Inflammatory macrophage (primary cell): ENCODE results near the gene CCDC51.
A peak's percentile ranks its signal among the peaks of the same experiment; 100 is the strongest.
"Not testable (repeated sequence)": the region's sequence is repeated elsewhere in the genome, so short reads cannot be mapped to it uniquely, and the experiment has no call there.

Experiments
- DNase-seq, 2 donors: peaks; one replicate each; pipeline ENCODE4 v3.0.0-alpha.2; 2020 to 2022

CCDC51 gene

GRCh38 chr3:48405971-48406370, 33.9 kb downstream of the CCDC51 start:
- DNase-seq, result no peak

DNA sequence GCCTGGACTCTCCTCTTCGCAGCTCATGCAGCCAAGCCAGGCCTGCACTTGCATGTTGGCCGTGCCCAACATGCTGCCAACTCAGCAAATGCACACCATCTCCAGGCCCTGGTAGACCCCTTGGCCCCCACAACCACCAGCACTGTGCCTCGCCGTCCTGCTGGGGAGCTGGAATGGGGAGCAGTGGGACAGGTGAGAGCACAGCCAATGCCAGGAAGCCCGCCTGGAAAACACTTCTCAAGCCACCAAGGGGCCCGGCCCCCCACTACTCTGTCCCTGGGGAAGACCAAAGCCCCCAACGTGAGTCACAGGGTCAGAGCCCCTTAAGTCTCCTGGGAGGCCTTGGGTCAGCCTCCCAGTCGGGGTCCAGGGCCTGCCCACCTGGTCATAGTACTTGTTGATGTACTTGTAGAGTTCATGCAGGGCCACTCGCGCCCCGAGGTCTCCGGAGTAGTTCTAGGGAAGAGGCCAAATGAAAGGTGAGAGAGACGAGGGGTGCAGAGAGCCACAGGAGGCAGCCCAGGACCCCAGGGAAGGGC, 34.5 kb downstream of the CCDC51 start:
- no peak for DNase-seq

DNA sequence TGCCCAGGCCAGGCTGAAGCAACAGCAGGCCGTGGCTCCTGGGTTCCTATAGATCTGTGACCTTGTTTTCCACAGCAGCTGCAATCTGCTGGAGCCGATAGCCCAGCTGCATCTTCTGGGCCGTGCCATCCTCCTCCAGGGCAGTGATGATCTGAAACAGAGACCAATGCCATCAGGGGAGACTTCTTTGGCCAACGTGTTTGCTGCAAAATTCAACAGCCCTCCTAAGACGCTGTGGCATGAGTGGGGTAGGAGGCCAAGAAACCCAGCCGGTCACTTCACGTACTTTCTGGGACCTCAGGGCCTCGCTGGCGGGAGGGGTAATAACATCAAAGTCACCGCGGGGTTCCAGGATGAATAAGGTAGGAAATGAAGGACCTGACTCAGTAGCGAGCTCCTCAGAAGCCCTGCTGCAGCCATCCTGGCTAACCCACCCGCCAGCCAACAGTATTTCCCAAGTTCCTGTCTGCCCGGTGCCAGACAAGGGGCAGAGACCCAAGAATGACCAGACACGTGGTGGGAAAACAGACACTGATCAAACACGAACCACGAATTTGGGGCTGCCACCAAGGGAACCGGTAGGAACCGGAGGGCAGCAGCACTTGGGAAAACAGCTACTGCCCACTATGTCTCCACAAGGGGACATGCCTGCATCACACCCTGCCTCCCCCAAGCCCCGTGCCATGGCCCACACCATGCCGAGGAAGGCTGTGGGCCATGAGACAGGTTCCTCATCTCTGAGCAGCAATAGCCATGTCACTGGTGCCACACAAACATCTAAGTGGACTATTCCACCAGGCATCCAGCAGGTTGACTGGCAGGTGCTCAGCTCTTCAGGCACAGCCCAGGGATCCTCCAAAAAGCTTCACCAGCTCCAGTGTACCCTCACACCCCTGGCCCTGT, 35.2 kb downstream of the CCDC51 start:
- no peak for DNase-seq

DNA sequence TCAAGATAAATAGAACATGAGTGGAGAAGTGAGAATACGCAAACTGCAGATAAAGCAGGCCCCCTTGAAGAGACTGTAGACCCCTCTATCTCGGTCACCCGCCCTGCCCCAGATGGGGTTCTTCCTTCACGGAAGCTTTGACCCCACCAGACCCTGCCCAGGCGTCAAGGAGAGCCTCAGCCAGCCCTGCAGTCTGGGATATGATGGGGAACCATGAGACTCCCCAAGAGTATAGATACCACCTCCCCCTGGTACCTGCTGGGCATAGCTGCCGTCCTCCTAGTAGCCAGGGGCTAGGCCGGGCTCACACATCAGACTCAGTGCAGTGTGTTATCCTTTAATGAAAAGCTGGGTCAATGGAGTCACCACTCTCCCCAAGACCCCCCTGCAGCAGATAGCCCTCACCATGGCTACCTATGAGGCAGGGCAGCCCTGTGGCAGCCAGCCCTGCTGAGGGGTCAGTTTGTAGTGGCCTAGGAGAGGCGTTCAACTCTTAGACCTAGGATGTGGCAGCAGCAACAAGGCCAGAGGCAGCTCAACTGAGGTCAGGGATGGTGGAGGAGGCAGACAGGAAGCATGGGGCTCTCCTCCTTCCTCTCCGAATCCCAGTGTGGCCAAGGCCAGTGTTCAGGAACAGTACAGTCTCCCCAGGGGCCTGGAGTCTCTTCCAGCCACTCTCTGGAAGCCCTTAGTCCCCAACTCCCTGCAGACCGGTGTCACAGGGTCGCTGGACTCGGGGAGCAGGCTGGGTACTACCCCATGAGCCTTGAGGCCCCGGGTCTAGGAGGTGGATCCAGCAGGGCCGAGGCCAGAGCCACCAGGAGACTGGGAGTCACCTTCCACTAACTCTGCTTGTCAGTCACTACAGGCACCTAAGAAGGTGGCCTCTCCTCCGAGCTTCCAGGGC, 36.1 kb downstream of the CCDC51 start:
- DNase-seq, result no peak

- DNase-seq, result no peak
These were observed 37.0 kb downstream of the CCDC51 start for GRCh38 chr3:48402907-48403306.

DNA sequence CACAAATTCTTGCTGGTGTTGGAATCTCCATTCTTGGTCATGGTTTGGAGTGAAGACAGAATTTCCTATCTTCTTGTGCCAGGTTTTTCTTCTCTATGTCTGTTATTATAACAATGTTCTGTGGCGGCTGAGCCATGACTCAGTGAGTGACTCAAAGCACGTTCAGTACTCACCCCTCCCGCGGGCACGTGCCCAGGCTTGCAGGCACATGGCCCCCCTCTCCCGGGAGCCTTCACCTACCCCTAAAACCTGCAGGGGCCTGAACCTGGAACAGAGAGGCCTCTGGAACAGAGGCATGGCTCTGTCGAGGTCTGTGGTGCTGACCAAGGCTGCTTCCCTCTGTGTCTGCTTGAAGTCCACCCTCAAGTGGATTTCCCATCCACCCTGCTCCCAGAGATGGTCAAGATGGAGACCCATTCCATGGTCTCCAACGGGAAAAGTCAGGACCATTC, 37.6 kb downstream of the CCDC51 start:
- no peak for DNase-seq

DNA sequence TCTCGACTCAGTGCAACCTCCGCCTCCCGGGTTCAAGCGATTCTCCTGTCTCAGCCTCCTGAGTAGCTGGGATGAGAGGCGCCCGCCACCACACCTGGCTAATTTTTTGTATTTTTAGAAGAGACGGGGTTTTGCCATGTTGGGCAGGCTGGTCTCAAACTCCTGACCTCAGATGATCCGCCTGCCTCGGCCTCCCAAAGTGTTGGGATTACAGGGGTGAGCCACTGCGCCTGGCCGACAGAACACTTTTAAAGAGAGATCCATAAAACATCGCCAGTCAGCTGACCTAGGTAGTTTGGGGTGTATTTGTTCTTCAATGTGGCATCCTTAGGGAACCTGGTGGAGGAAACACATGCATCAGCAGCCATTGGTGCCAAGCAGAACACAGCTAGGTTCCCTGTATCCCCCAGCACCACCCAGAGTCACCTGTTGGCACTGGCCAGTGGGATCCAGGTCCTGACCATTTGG, 38.5 kb downstream of the CCDC51 start:
- not testable (repeated sequence) for DNase-seq

DNA sequence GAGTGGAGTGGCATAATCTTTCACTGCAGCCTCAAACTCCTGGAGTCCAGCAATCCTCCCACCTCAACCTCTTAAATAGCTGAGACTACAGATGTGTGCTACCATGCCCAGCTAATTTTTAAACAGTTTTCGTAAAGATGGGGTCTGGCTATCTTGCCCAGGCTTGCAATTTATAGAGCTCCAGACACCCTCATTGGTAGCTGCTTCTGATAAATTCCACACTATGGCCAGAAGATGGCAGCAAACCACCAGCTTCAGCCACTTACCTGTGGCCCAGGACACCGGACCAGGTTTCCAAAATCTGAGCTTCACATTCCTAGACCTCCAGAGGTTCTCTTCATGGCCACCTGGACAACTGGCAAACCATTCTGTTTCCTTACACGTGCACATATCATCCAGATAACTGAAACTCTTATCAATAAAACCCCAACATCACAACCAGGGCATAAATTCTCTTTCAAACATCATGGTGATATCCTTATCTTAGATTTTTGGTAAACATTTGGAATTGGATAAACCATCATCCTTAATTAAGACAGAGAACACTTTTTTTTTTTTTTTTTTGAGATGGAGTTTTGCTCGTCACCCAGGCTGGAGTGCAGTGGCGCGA, 39.0 kb downstream of the CCDC51 start:
- peak; percentile 45 to 62 for DNase-seq

GRCh38 chr3:48399387-48400172, 40.3 kb downstream of the CCDC51 start:
- no peak for DNase-seq

DNA sequence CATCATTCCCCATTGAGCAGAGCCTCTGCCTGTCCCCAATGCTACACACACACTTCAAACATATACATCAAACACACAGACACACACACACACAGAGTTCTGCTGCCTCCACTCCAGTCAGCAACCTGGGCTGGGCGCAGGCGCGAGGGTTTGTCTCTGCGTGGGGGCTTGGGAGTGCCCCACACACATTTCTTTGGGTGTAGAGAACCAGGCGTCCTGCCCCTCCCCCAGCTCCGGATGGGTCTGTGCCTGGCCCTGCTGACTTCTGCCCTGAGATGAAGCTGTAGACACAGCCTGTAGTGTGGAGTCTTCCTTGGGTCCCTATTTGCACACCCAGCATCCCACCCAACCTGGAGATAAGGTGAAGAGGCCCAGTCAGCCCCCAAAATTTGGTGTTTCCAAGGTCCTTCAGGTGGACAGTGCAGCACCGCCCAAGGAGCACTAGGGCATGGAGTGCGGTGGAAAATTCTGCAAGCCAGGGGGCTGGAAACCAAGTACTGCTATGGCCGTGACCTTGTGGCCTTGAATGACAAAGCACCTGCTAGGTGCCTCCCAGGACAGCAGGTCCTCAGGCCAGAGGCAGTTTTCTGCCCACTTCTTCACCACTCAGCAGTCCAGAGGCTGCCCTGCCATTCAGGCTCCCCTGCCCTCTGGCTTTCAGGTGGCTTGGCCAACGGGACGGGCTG, 41.1 kb downstream of the CCDC51 start:
- DNase-seq, result no peak

GRCh38 chr3:48397767-48398681, 41.9 kb downstream of the CCDC51 start:
- DNase-seq, result no peak

GRCh38 chr3:48395714-48396113, 44.2 kb downstream of the CCDC51 start:
- no peak for DNase-seq

DNA sequence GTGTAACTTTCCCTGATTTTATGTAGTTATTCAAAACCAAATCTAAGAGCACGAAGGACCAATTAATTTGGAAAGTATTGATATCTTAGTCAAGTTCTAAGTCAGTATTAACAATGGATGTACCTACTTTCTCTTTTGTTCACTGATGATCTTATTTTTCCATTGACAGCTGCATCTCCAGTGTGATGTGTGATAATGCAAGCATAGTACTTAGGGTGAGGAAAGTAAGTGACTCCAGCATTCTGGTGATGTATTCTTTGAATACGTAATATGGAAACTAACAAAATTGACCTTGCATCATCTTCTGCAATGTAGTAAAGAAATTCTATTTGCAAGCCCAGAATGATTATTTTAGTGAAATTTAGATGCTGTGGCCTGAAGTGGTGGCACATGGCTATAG, 45.5 kb downstream of the CCDC51 start:
- DNase-seq, result no peak

- DNase-seq, result no peak
These were observed 51.0 kb downstream of the CCDC51 start for GRCh38 chr3:48388966-48389365.

DNA sequence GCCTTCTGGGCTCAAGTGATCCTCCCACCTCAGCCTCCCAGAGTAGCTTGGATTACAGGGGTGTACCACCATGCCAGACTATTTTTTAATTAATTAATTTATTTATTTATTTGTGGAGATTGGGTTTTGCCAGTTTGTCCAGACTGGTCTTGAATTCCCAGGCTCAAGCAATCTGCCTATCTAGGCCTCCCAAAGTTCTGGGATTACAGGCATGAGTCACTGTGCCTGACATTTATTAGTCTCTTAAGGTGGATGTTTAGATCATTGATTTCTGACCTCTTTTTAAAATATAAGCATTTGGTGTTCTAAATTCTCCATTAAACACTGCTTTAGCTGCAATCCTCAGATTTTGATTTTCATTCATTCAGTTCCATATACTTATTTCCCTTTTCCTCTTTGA, 52.3 kb downstream of the CCDC51 start:
- DNase-seq, result no peak
